ENCODE results near the gene ZNF831.

Gene ZNF831

DNA sequence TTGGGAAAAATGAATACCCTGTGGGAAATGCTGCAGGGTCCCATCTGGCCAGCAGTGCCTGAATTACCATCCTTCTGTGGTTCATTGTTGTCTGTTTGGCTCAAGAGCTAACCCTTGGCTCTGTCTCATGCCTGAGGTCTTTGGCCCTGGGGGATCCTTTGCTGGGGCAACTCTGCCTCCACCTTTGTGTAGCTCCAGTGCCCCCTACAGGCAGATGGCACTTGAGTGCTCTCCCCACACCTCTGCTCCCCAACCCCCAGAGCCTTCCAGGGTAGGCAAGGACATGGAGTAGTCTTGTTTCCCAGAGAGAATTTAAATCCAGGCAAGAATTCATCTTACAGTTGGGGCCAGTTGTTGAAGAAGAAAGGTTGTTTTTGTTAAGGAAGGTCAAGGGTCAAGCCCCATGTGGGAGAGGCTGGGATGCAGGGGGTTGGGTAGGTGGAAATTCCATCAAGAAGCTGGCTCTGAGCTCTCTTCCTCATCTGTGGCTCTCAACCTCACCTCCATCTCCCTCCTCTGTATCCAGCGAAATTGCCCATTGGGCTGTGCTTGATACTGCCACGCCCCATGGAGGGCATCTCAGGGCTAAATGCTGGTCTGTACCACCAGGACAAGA lies 44.2 kb downstream of the ZNF831 start:
- TF ChIP-seq, protein P1, sequence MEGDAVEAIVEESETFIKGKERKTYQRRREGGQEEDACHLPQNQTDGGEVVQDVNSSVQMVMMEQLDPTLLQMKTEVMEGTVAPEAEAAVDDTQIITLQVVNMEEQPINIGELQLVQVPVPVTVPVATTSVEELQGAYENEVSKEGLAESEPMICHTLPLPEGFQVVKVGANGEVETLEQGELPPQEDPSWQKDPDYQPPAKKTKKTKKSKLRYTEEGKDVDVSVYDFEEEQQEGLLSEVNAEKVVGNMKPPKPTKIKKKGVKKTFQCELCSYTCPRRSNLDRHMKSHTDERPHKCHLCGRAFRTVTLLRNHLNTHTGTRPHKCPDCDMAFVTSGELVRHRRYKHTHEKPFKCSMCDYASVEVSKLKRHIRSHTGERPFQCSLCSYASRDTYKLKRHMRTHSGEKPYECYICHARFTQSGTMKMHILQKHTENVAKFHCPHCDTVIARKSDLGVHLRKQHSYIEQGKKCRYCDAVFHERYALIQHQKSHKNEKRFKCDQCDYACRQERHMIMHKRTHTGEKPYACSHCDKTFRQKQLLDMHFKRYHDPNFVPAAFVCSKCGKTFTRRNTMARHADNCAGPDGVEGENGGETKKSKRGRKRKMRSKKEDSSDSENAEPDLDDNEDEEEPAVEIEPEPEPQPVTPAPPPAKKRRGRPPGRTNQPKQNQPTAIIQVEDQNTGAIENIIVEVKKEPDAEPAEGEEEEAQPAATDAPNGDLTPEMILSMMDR (conservative IDR thresholded peaks at IDR 0.05; ENCODE audit: low read depth, low read length), result no peak
- H3K4me3 ChIP-seq (ENCODE audit: low read depth, low read length), result no peak overlapping the region
- peak; percentile 2 for DNase-seq (ENCODE audit: low read depth)

DNA sequence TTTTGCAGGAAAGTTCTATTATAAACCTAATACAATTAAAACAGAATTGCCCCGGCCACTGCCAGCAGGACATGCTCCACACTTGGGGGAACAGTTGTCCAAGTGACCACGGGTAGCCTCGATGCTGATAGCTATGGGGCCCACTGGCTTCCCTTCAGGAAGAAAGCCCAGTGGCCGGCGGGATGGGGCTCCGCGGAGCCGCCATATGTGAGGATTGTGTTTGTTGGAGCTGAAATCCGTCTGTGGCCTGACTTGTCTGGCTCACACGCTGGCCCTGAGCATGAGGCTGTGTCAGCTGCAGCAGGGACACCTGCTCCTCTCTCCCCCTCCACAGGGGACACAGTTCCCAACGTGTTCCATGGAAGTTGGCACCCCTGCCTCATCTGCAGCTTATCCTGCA lies 46.6 kb downstream of the ZNF831 start:
- H3K4me3 ChIP-seq (ENCODE audit: low read depth, low read length), result no peak overlapping the region
- TF ChIP-seq, protein P1 (conservative IDR thresholded peaks at IDR 0.05; ENCODE audit: low read depth, low read length), result no peak
- no peak for DNase-seq (ENCODE audit: low read depth)

DNA sequence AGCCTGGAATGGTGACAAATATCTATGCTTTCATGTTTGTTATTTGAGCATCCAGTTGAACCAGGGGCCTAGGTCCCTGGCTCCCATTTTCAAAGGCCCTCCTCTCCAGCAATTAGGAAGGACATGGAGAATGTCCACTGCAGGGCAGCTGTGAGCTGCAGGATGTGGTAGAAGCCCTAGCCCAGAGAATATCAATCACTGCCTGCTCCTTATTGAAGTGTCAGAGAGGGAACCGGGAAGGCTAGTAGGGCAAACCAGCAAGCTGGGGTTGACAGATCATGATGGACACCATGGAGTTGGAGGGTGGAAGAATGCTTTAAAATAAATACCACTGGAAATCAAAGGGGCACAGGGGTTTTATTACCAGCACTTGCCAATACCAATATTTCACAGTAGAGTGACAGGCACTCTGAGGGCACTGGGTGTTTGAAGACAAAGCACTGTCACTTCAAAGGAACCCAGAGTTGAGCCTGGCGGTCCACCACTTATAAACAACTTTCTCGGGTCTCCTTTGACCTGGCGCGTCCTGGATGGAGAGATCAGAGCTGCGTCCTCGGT lies 47.7 kb downstream of the ZNF831 start:
- H3K4me3 ChIP-seq (ENCODE audit: low read depth, low read length), result no peak overlapping the region
- TF ChIP-seq, protein P1 (conservative IDR thresholded peaks at IDR 0.05; ENCODE audit: low read depth, low read length), result no peak
- no peak for DNase-seq (ENCODE audit: low read depth)

DNA sequence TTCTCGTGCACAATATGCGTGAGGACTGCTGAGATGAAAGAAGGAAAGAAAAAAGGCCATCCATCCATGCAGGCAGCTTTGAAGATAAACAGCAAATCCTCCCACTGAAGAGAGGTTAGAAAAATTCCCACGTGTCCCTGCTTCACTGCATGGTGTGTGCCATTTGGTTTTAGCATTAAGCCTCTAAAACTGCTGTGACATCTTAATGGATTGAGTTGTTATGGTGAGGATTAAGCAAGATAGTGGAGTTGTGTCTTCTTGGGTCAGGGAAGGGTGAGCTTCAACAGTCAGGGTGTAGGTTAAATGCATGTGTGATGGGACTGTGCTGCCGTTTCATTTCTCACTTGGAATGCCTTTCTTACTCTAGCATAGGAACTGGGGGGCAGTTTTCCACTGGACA lies 50.5 kb downstream of the ZNF831 start:
- TF ChIP-seq, protein P1 (conservative IDR thresholded peaks at IDR 0.05; ENCODE audit: low read depth, low read length), result no peak
- no peak overlapping the region for H3K4me3 ChIP-seq (ENCODE audit: low read depth, low read length)
- DNase-seq (ENCODE audit: low read depth), result no peak

DNA sequence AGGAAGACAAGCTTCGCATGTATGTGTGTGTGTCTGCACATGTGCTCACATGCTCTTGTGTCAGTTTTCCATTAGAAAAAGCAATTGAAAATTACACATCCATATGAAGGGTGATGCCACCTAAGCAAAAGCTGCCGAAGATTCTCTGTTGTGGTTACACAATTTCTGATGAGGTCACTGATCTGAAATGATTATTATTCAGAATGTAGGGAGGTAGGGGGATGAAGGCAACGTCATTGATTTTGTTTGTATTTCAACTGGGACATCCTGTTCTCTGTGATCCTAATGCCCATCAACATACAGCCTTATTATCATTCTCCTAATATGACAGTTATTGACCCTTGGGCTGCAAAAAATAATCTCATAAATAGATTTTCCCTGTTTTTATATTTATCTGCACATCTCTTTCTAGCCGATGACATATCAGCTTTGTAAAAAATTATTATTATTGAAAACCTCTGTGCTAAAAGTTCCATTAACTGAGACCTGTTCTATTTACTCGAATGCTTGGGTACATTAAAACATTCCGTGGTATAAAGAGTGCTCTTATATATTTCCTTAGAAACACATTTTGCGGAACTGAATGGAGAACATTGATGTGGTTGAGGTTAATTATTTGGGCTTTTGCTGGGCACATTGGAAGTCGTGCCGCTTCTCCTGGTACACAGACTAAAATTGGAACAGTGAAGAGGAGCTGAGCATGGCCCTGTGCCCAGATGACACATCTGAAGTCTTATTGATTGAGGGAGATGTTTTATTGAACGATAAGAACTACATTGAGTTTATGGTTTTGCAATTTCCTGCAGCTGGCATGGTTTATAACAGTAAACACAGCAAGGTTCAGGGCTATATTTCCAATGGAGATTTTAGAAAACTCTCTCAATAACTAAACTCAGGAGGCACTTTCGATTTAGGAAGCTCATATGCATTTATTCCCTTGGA lies 51.3 kb downstream of the ZNF831 start:
- DNase-seq (ENCODE audit: low read depth), result no peak
- H3K4me3 ChIP-seq (ENCODE audit: low read depth, low read length), result no peak overlapping the region
- TF ChIP-seq, protein P1 (conservative IDR thresholded peaks at IDR 0.05; ENCODE audit: low read depth, low read length), result no peak

DNA sequence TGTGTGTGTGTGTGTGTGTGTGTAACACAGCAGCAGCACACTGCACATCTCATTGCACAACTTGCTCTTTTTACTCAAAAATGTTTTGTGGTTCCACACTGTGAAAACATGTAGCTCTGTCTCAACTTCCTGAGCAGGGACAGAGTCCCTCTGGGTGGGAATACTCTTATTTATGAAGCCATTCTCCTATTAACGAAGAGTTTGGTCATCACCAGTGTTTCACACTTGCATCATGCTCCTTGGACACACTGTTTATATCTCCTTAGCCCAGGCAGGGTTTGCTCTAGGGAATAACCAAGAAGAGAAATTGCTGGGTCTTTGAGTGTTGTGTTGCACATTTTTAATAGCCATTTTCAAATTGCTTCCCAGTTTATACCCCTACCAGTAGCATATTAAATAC lies 53.6 kb downstream of the ZNF831 start:
- TF ChIP-seq, protein P1 (conservative IDR thresholded peaks at IDR 0.05; ENCODE audit: low read depth, low read length), result no peak
- DNase-seq (ENCODE audit: low read depth), result no peak
- H3K4me3 ChIP-seq (ENCODE audit: low read depth, low read length), result no peak overlapping the region
